Liver (tissue), 9 donors: ENCODE data around the gene PDE4D. TPM values are rescaled to one million over a fixed set of nuclear protein-coding genes. Genes with fewer than 3 reads are reported as not detected.
A peak's percentile ranks its signal among the peaks of the same experiment; 100 is the strongest.

Experiments
- DNase-seq: peaks from one replicate; pipeline ENCODE4 v3.0.0-alpha.2; 2017; ENCODE audit warnings: low spot score
- H3K27ac ChIP-seq, 2 donors: one replicate each; pipeline ENCODE4 v1.7.0; 2013; ENCODE audit warnings: inconsistent platforms in 2 of 2, low read length in 2 of 2, control low read depth in 1 of 2, low read depth in 1 of 2, mild to moderate bottlenecking in 1 of 2
- H3K27me3 ChIP-seq, 4 donors: one replicate each; pipeline versions ENCODE4 v1.6.1 to v1.7.0; 2013; ENCODE audit warnings: low read length in 3 of 4, inconsistent platforms in 1 of 4, mild to moderate bottlenecking in 1 of 4, moderate library complexity in 1 of 4; ENCODE audit not compliant: control insufficient read depth in 4 of 4, insufficient read depth in 4 of 4
- H3K36me3 ChIP-seq, 4 donors: one replicate each; pipeline versions ENCODE4 v1.6.1 to v1.7.0; 2013; ENCODE audit warnings: low read length in 3 of 4, mild to moderate bottlenecking in 3 of 4, low read depth in 1 of 4, moderate library complexity in 1 of 4; ENCODE audit not compliant: control insufficient read depth in 4 of 4, insufficient read depth in 3 of 4
- H3K4me1 ChIP-seq, 4 donors: one replicate each; pipeline versions ENCODE4 v1.6.1 to v1.7.0; 2013; ENCODE audit warnings: low read length in 3 of 4, mild to moderate bottlenecking in 3 of 4, moderate library complexity in 1 of 4; ENCODE audit not compliant: control insufficient read depth in 4 of 4, insufficient read depth in 4 of 4
- H3K4me3 ChIP-seq, 3 donors: one replicate each; pipeline versions ENCODE4 v1.6.1 to v1.7.0; 2013; ENCODE audit warnings: low read length in 3 of 3, control low read depth in 1 of 3, low read depth in 1 of 3, mild to moderate bottlenecking in 1 of 3
- H3K9ac ChIP-seq, 2 donors: one replicate each; pipeline ENCODE4 v1.7.0; 2013; ENCODE audit warnings: low read length in 2 of 2, mild to moderate bottlenecking in 2 of 2, moderate library complexity in 2 of 2, control low read depth in 1 of 2, low read depth in 1 of 2
- H3K9me3 ChIP-seq, 4 donors: one replicate each; pipeline versions ENCODE4 v1.6.1 to v1.7.0; 2013; ENCODE audit warnings: low read length in 3 of 4; ENCODE audit not compliant: control insufficient read depth in 4 of 4
- ATF3 ChIP-seq: IDR thresholded peaks from 2 replicates; pipeline ENCODE4 v1.6.1; 2016; ENCODE audit warnings: antibody characterized with exemption
- CTCF ChIP-seq: fragments of 150-350 bp; IDR thresholded peaks from 2 replicates; pipeline ENCODE4 v1.5.1; 2017; ENCODE audit warnings: improper control_type of control experiment, low read depth, low read length; ENCODE audit not compliant: missing input control
- EGR1 ChIP-seq, 2 donors: IDR thresholded peaks; 2 replicates each; pipeline ENCODE4 v1.6.1; 2016 to 2018; ENCODE audit warnings: antibody characterized with exemption in 2 of 2, low read depth in 2 of 2
- FOXA1 ChIP-seq: IDR thresholded peaks from 2 replicates; pipeline ENCODE4 v1.6.1; 2016; ENCODE audit warnings: antibody characterized with exemption
- FOXA2 ChIP-seq: IDR thresholded peaks from 2 replicates; pipeline ENCODE4 v1.6.1; 2016; ENCODE audit warnings: antibody characterized with exemption
- GABPA ChIP-seq, 2 donors: IDR thresholded peaks in 1 of 2; conservative IDR thresholded peaks in 1 of 2; 2 replicates each; pipeline ENCODE4 v1.6.1; 2016; ENCODE audit warnings: antibody characterized with exemption in 2 of 2, mild to moderate bottlenecking in 1 of 2, moderate library complexity in 1 of 2
- HNF4A ChIP-seq, 2 donors: conservative IDR thresholded peaks; 2 replicates each; pipeline ENCODE4 v1.6.1; 2016; ENCODE audit warnings: antibody characterized with exemption in 2 of 2, mild to moderate bottlenecking in 2 of 2
- HNF4G ChIP-seq: IDR thresholded peaks from 2 replicates; pipeline ENCODE4 v1.6.1; 2016; ENCODE audit warnings: antibody characterized with exemption
- JUND ChIP-seq, 2 donors: IDR thresholded peaks; 2 replicates each; pipeline ENCODE4 v1.6.1; 2016; ENCODE audit warnings: antibody characterized with exemption in 2 of 2
- RAD21 ChIP-seq, 2 donors: IDR thresholded peaks; 2 replicates each; pipeline ENCODE4 v1.6.1; 2016; ENCODE audit warnings: antibody characterized with exemption in 2 of 2, mild to moderate bottlenecking in 2 of 2
- RXRA ChIP-seq, 2 donors: IDR thresholded peaks; 2 replicates each; pipeline ENCODE4 v1.6.1; 2017 to 2018; ENCODE audit warnings: antibody characterized with exemption in 2 of 2, mild to moderate bottlenecking in 1 of 2
- SP1 ChIP-seq: IDR thresholded peaks from 2 replicates; pipeline ENCODE4 v1.6.1; 2018; ENCODE audit warnings: antibody characterized with exemption, mild to moderate bottlenecking
- TAF1 ChIP-seq: conservative IDR thresholded peaks from 2 replicates; pipeline ENCODE4 v1.6.1; 2016; ENCODE audit warnings: antibody characterized with exemption, mild to moderate bottlenecking
- YY1 ChIP-seq: IDR thresholded peaks from 2 replicates; pipeline ENCODE4 v1.6.1; 2016; ENCODE audit warnings: antibody characterized with exemption, mild to moderate bottlenecking
- WGBS: extraction: QIAGEN DNeasy Blood & Tissue Kit; methylation state at CpG from one replicate; pipeline ENCODE4 v1.1.7; 2013; 5-methylcytosine and 5-hydroxymethylcytosine counted together
- polyA plus RNA-seq, 2 donors: library from polyadenylated mRNA; stranded (reverse) in 1 of 2; unstranded in 1 of 2; fragments of 200-250 nt in 1 of 2; fragments of >200 nt in 1 of 2; fragmentation: Nextera tagmentation in 1 of 2; extraction: Ambion mirVana in 1 of 2; gene quantifications; one replicate each; pipeline versions ENCODE4 v1.2.1 to v1.2.3, GENCODE V29; 2013 to 2015
- total RNA-seq, 2 donors: library from RNA; depleted of rRNA; stranded (reverse); fragments of >200 nt; gene quantifications; one replicate each; pipeline ENCODE4 v1.2.3, GENCODE V29; 2014
- TF ChIP-seq, protein P1 (sequence below): IDR thresholded peaks from 2 replicates; pipeline ENCODE4 v1.6.1; 2016; ENCODE audit warnings: antibody characterized with exemption
- TF ChIP-seq, protein P2 (sequence below): IDR thresholded peaks from 2 replicates; pipeline ENCODE4 v1.6.1; 2016; ENCODE audit warnings: antibody characterized with exemption
- donor health status: healthy.
- donor health status: healthy.
- donor health status: healthy.
- donor health status: healthy.
- donor health status: healthy.

PDE4D gene
- total and polyA plus RNA-seq, 4 donors = 0.67 to 11.9 (median 6.5) TPM

- Histone ChIP-seq H3K9ac (peak overlapping the region in 1 of 2 donors; percentile 9), H3K4me3 (no peak overlapping the region), H3K9me3 (no peaks in the 10 kb centered on the region), H3K27me3 (no peaks in the 10 kb centered on the region), H3K4me1 (peaks cover 0 to 4% (median 0%) of the 10 kb centered on the region in 4 donors), H3K27ac (no peak overlapping the region), H3K36me3 (no peaks in the 10 kb centered on the region)
- TF ChIP-seq FOXA2 = no peak
- TF ChIP-seq YY1 = no peak
- TF ChIP-seq RXRA (IDR thresholded peaks at IDR 0.05) = no peak
- TF ChIP-seq, protein P1, sequence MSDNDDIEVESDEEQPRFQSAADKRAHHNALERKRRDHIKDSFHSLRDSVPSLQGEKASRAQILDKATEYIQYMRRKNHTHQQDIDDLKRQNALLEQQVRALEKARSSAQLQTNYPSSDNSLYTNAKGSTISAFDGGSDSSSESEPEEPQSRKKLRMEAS = no peak
- TF ChIP-seq HNF4G = no peak
- no peak for TF ChIP-seq SP1
- no peak for TF ChIP-seq HNF4A (conservative IDR thresholded peaks at IDR 0.05)
- TF ChIP-seq FOXA1 = no peak
- TF ChIP-seq, protein P2, sequence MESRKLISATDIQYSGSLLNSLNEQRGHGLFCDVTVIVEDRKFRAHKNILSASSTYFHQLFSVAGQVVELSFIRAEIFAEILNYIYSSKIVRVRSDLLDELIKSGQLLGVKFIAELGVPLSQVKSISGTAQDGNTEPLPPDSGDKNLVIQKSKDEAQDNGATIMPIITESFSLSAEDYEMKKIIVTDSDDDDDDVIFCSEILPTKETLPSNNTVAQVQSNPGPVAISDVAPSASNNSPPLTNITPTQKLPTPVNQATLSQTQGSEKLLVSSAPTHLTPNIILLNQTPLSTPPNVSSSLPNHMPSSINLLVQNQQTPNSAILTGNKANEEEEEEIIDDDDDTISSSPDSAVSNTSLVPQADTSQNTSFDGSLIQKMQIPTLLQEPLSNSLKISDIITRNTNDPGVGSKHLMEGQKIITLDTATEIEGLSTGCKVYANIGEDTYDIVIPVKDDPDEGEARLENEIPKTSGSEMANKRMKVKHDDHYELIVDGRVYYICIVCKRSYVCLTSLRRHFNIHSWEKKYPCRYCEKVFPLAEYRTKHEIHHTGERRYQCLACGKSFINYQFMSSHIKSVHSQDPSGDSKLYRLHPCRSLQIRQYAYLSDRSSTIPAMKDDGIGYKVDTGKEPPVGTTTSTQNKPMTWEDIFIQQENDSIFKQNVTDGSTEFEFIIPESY = no peak
- TF ChIP-seq ATF3 = no peak
- TF ChIP-seq EGR1 (IDR thresholded peaks at IDR 0.05; ENCODE audit: low read depth in 2 of 2) = no peak
- no peak for TF ChIP-seq JUND (IDR thresholded peaks at IDR 0.05)
- TF ChIP-seq CTCF = no peak
- TF ChIP-seq GABPA (IDR thresholded peaks at IDR 0.05 in 1 of 2, conservative IDR thresholded peaks at IDR 0.05 in 1 of 2) = no peak
- 22% methylated on average over 2 of the region's 2 CpGs for WGBS
- no peak for DNase-seq
Observed at GRCh38 chr5:59485629-59486439, 407.7 kb downstream of the PDE4D start.

DNA sequence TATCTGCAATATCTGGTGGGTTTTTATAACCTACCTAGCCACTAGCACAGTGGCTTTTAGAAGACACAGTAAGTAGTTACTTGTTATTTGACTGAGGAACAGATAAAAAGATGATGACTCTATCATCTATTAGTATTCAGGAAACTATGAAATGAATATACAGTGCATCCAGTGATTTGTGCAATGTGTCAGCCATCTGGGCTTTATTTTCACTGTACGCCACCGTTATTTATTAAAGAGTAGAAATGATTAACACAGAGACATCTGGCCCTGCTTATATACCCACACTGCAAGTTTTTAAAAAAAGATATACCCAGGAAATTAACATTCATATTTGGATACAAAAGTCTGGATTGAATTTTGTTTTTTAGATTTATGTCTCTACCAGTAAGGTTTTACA, 408.4 kb downstream of the PDE4D start:
- Histone ChIP-seq H3K27me3 (no peaks in the 10 kb centered on the region), H3K4me1 (peaks cover 0 to 4% (median 0%) of the 10 kb centered on the region in 4 donors), H3K9ac (no peak overlapping the region), H3K36me3 (no peaks in the 10 kb centered on the region), H3K9me3 (no peaks in the 10 kb centered on the region), H3K4me3 (no peak overlapping the region), H3K27ac (no peak overlapping the region)
- WGBS = 83% methylated on average over 2 of the region's 2 CpGs
- DNase-seq = no peak
- TF ChIP-seq YY1 (no peak), HNF4A (conservative IDR thresholded peaks at IDR 0.05) (no peak), CTCF (no peak), EGR1 (IDR thresholded peaks at IDR 0.05; ENCODE audit: low read depth in 2 of 2) (no peak), RAD21 (IDR thresholded peaks at IDR 0.05) (no peak), FOXA2 (no peak), FOXA1 (no peak), GABPA (IDR thresholded peaks at IDR 0.05 in 1 of 2, conservative IDR thresholded peaks at IDR 0.05 in 1 of 2) (no peak), SP1 (no peak), ATF3 (no peak), JUND (IDR thresholded peaks at IDR 0.05) (no peak), HNF4G (no peak), TAF1 (no peak), RXRA (IDR thresholded peaks at IDR 0.05) (no peak)
- TF ChIP-seq, protein P1 = no peak
- TF ChIP-seq, protein P2 = no peak
